Progenitor cell of endocrine pancreas (in vitro differentiated cells): ENCODE results near the gene PSMG4. TPM values are rescaled to one million over a fixed set of nuclear protein-coding genes. Genes with fewer than 3 reads are reported as not detected.

Experiments used
- DNase-seq: peaks from one replicate; pipeline ENCODE4 v3.0.0; 2021; ENCODE audit warnings: low spot score; ENCODE audit not compliant: unreplicated experiment
- H3K27ac Mint-ChIP-seq: 2 replicates; pipeline ENCODE4 v1.8.0; 2021; ENCODE audit warnings: mild to moderate bottlenecking, moderate library complexity, mixed read lengths
- H3K27me3 Mint-ChIP-seq: 2 replicates; pipeline ENCODE4 v1.8.0; 2021; ENCODE audit warnings: mixed read lengths
- H3K36me3 Mint-ChIP-seq: 2 replicates; pipeline ENCODE4 v1.8.0; 2022; ENCODE audit warnings: mixed read lengths; ENCODE audit not compliant: insufficient read depth
- H3K4me1 Mint-ChIP-seq: 2 replicates; pipeline ENCODE4 v1.8.0; 2021; ENCODE audit warnings: low read depth, mixed read lengths
- H3K4me3 Mint-ChIP-seq: 2 replicates; pipeline ENCODE4 v1.8.0; 2021; ENCODE audit warnings: low read depth, mild to moderate bottlenecking, moderate library complexity, mixed read lengths
- H3K9me3 Mint-ChIP-seq: 2 replicates; pipeline ENCODE4 v1.8.0; 2021; ENCODE audit warnings: low read depth, mixed read lengths
- total RNA-seq: library from RNA; stranded (reverse); gene quantifications from 2 replicates; pipeline ENCODE4 v1.2.1, GENCODE V29; 2021
- TF ChIP-seq, protein P1 (sequence below): fragments of 200-600 bp; sonication (generic); IDR thresholded peaks from one replicate; pipeline ENCODE4 v1.5.0; 2021; ENCODE audit warnings: antibody characterized with exemption, mild to moderate bottlenecking; ENCODE audit not compliant: unreplicated experiment

The PSMG4 gene
- total RNA-seq, 1 donor from 2014 or later, result 17.7 TPM

DNA sequence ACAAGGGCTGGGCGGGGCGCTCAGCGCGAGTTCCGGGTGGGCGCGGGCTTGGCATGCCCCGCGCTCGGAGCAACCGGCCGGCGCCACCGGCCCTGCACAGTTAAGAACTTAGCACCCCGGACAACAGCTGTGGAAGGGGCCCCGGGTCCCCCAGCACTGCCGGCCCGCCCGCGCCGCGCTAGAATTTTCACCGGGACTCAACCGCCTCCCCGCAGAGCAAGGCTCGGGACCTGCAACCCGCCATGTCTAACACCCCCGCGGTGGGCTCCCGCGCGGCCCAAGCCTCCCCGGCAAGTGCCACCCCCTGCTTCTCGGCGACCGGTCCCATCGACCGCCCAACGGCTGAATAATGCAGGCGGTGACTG is 5.2 kb upstream of the PSMG4 start:
- H3K9me3 Mint-ChIP-seq, result peaks cover 3% of the 10 kb centered on the region
- no peak for DNase-seq
- H3K4me3 Mint-ChIP-seq, result no peak overlapping the region
- peaks cover 53% of the 10 kb centered on the region for H3K27me3 Mint-ChIP-seq
- H3K36me3 Mint-ChIP-seq, result no peaks in the 10 kb centered on the region
- TF ChIP-seq, protein P1, sequence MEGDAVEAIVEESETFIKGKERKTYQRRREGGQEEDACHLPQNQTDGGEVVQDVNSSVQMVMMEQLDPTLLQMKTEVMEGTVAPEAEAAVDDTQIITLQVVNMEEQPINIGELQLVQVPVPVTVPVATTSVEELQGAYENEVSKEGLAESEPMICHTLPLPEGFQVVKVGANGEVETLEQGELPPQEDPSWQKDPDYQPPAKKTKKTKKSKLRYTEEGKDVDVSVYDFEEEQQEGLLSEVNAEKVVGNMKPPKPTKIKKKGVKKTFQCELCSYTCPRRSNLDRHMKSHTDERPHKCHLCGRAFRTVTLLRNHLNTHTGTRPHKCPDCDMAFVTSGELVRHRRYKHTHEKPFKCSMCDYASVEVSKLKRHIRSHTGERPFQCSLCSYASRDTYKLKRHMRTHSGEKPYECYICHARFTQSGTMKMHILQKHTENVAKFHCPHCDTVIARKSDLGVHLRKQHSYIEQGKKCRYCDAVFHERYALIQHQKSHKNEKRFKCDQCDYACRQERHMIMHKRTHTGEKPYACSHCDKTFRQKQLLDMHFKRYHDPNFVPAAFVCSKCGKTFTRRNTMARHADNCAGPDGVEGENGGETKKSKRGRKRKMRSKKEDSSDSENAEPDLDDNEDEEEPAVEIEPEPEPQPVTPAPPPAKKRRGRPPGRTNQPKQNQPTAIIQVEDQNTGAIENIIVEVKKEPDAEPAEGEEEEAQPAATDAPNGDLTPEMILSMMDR, result no peak
- H3K27ac Mint-ChIP-seq, result no peak overlapping the region
- peaks cover 7% of the 10 kb centered on the region for H3K4me1 Mint-ChIP-seq

DNA sequence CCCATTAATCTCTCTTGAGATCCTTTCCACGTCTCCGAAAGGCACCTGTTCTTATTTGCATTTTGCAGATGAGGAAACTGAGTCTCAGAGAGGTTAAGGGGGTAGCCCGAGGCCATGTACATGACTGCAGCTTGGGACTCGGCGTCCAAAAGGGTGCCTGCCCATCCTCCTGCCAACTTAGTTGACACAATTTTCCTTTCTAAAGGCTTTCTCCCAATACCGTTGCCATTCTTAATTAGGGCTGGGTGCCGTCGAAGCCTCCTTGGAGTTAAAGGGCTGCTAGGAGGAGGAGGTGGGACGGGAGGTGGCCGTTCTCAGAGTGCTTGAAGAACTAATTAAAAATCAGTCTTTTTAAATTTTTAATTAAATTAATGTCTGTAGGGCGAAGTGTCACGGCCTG is 546 bp upstream of the PSMG4 start:
- Mint-ChIP-seq H3K4me1 (peaks cover 8% of the 10 kb centered on the region), H3K4me3 (peak overlapping the region; percentile 70), H3K27me3 (peaks cover 24% of the 10 kb centered on the region), H3K36me3 (no peaks in the 10 kb centered on the region), H3K27ac (no peak overlapping the region), H3K9me3 (peaks cover 3% of the 10 kb centered on the region)
- DNase-seq, result no peak
- TF ChIP-seq, protein P1, result no peak

DNA sequence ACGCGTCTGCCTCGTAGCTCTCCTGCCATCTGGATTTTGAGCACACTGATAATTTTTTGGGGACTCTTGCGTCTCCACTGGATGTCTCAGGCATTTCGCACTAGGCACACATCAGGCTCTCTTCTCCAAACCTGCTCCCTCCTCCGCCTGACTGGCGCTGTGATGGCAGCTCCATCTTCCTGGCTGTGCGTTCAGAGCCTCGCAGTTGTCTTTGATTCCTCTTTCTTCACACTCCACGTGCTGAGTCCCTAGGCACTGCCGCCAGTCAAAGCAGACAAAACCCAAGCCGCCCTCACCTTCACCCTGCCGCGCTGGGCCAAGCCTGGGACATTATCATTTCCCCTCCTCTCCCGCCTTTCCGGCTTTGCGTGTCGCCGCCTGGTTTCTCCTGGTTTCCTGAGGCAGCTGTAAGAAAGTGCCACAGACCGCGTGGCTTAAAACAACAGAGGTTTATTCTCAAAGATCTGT is 778 bp downstream of the PSMG4 start:
- no peak for DNase-seq
- Mint-ChIP-seq H3K27ac (peak overlapping the region; percentile 90), H3K9me3 (no peaks in the 10 kb centered on the region), H3K4me3 (peak overlapping the region; percentile 94), H3K27me3 (peaks cover 24% of the 10 kb centered on the region), H3K36me3 (no peaks in the 10 kb centered on the region), H3K4me1 (peaks cover 8% of the 10 kb centered on the region)
- TF ChIP-seq, protein P1, result no peak

DNA sequence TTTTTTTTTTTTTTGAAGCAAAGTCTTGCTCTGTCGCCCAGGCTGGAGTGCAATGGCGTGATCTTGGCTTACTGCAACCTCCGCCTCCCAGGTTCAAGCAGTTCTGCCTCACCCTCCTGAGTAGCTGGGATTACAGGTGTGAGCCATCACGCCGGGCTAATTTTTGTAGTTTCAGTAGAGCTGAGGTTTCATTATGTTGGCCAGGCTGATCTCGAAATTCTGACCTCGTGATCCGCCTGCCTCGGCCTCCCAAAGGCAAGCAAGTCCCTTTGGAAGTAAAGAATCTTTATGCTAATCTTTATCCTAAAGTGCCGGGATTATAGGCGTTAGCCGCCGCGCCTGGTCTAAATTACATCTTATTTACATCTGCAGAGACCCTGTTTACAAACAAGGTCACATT is 1.5 kb downstream of the PSMG4 start:
- Mint-ChIP-seq H3K27me3 (peaks cover 19% of the 10 kb centered on the region), H3K4me3 (peak overlapping the region; percentile 94)
- TF ChIP-seq, protein P1, result no peak

DNA sequence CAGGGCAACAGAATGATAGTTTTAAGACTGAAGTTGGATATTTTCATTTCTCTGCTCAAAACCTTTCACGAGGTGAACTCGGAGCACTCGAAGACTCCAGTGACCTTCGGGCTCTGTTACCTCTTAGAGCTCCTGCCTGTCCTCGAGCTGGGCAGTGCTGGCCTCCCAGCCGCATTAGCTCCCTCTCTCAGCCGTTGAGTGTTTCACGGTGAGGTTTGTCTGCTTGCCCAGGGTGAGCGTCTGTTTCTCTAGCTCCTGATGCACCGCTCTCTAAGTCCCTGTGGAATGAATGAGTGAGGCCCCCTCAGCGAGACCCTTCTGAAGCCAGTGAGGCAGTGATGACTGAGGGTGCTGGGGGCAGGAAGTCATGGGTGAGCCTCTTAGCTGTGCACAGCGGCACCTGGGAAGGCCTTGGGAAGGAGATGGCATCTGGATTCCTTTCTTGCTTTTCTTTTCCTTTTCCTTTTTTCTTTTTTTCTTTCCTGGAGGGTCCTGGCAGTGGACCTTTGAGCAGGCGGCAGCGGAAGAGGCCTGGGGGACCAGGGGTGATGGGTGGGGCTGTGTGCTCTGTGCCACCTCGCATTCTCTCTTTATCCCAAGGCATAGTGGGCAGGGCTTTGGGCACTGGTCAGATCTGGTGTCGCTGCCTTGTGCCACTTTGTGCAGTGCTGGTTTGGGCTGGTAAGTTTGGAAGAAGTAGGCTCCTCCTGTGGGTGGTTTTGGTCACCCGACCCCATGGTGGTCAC is 2.2 kb downstream of the PSMG4 start:
- TF ChIP-seq, protein P1, result no peak
- Mint-ChIP-seq H3K4me3 (peak overlapping the region; percentile 50), H3K27ac (no peak overlapping the region), H3K27me3 (peaks cover 13% of the 10 kb centered on the region), H3K36me3 (no peaks in the 10 kb centered on the region), H3K9me3 (no peaks in the 10 kb centered on the region), H3K4me1 (peaks cover 8% of the 10 kb centered on the region)
- no peak for DNase-seq

More for the DNA sequence above, 1.5 kb downstream of the PSMG4 start:
- DNase-seq, result no peak
- Mint-ChIP-seq H3K36me3 (no peaks in the 10 kb centered on the region), H3K27ac (no peak overlapping the region), H3K9me3 (no peaks in the 10 kb centered on the region), H3K4me1 (peaks cover 8% of the 10 kb centered on the region)
